Muscle of leg (tissue), 11 donors: ENCODE results near the gene OPTC. TPM values are rescaled to one million over a fixed set of nuclear protein-coding genes. Genes with fewer than 3 reads are reported as not detected.

Experiments
- DNase-seq: peaks from one replicate; pipeline ENCODE4 v3.0.0; 2013
- H3K27ac ChIP-seq: one replicate; pipeline ENCODE4 v1.5.1; 2013; ENCODE audit warnings: mild to moderate bottlenecking, low read length, control low read depth
- H3K27me3 ChIP-seq: one replicate; pipeline ENCODE4 v1.6.1; 2013; ENCODE audit warnings: low read length; ENCODE audit not compliant: control insufficient read depth, insufficient read depth
- H3K36me3 ChIP-seq: one replicate; pipeline ENCODE4 v1.6.1; 2013; ENCODE audit warnings: low read length; ENCODE audit not compliant: control insufficient read depth, insufficient read depth
- H3K4me1 ChIP-seq: one replicate; pipeline ENCODE4 v1.6.1; 2013; ENCODE audit warnings: low read length; ENCODE audit not compliant: control insufficient read depth, insufficient read depth
- H3K4me3 ChIP-seq: one replicate; pipeline ENCODE4 v1.5.1; 2013; ENCODE audit warnings: low read length, control low read depth
- H3K9me3 ChIP-seq: replicated peaks from 2 replicates; pipeline ENCODE4 v1.6.1; 2013; ENCODE audit warnings: low read depth, low read length; ENCODE audit not compliant: control insufficient read depth
- WGBS: methylation state at CpG from one replicate; pipeline ENCODE4 v1.1.5; 2013; ENCODE audit warnings: missing lambda C conversion rate; ENCODE audit not compliant: insufficient coverage; 5-methylcytosine and 5-hydroxymethylcytosine counted together
- polyA plus RNA-seq, 8 donors: library from polyadenylated mRNA; unstranded; fragments of 120-200 nt; gene quantifications; one replicate each; pipeline versions ENCODE4 v1.2.1 to v1.2.3, GENCODE V29; 2013; ENCODE audit warnings: inconsistent platforms in 1 of 8, low replicate concordance in 1 of 8; ENCODE audit not compliant: insufficient read length in 8 of 8, insufficient read depth in 1 of 8
- total RNA-seq: library from RNA; stranded (reverse); fragments of 120-200 nt; gene quantifications from one replicate; pipeline ENCODE4 v1.2.4, GENCODE V29; 2013

The OPTC gene
- total and polyA plus RNA-seq, 9 donors, result not detected

- peak; percentile 71 for DNase-seq
- Histone ChIP-seq H3K4me3 (no peak overlapping the region), H3K9me3 (no peaks in the 10 kb centered on the region), H3K36me3 (no peaks in the 10 kb centered on the region), H3K27ac (peak overlapping the region; percentile 80), H3K4me1 (peaks cover 36% of the 10 kb centered on the region), H3K27me3 (no peaks in the 10 kb centered on the region)
- WGBS, result 46% methylated on average over 4 of the region's 8 CpGs
Observed at GRCh38 chr1:203555076-203555475, 61.1 kb downstream of the OPTC start.

- no peaks in the 10 kb centered on the region for H3K9me3 ChIP-seq
- DNase-seq, result no peak
- H3K4me3 ChIP-seq, result no peak overlapping the region
- peaks cover 36% of the 10 kb centered on the region for H3K4me1 ChIP-seq
- no peaks in the 10 kb centered on the region for H3K27me3 ChIP-seq
- peak overlapping the region; percentile 80 for H3K27ac ChIP-seq
- H3K36me3 ChIP-seq, result no peaks in the 10 kb centered on the region
- WGBS, result 32% methylated on average over 5 of the region's 7 CpGs
Observed at GRCh38 chr1:203555511-203556046, 61.6 kb downstream of the OPTC start.

- 29% methylated on average over 14 of the region's 16 CpGs for WGBS
- H3K4me1 ChIP-seq, result peaks cover 36% of the 10 kb centered on the region
Observed at GRCh38 chr1:203556047-203556851, 62.3 kb downstream of the OPTC start.

GRCh38 chr1:203557390-203557789, 63.4 kb downstream of the OPTC start:
- DNase-seq, result peak; percentile 85
- WGBS, result 48% methylated on average over 7 of the region's 7 CpGs
- H3K4me3 ChIP-seq, result no peak overlapping the region

More at GRCh38 chr1:203556047-203556851, 62.3 kb downstream of the OPTC start:
- Histone ChIP-seq H3K27me3 (no peaks in the 10 kb centered on the region), H3K9me3 (no peaks in the 10 kb centered on the region), H3K4me3 (no peak overlapping the region), H3K36me3 (no peaks in the 10 kb centered on the region), H3K27ac (peak overlapping the region; percentile 80)
- peak; percentile 92 for DNase-seq

GRCh38 chr1:203558064-203558760, 64.3 kb downstream of the OPTC start:
- DNase-seq, result peak; percentile 77
- Histone ChIP-seq H3K9me3 (no peaks in the 10 kb centered on the region), H3K36me3 (no peaks in the 10 kb centered on the region), H3K27ac (peak overlapping the region; percentile 80), H3K27me3 (no peaks in the 10 kb centered on the region), H3K4me1 (peaks cover 36% of the 10 kb centered on the region), H3K4me3 (no peak overlapping the region)
- 0% methylated on average over 1 of the region's 5 CpGs for WGBS

More at GRCh38 chr1:203557390-203557789, 63.4 kb downstream of the OPTC start:
- peaks cover 36% of the 10 kb centered on the region for H3K4me1 ChIP-seq
- H3K36me3 ChIP-seq, result no peaks in the 10 kb centered on the region
- H3K27me3 ChIP-seq, result no peaks in the 10 kb centered on the region
- H3K9me3 ChIP-seq, result no peaks in the 10 kb centered on the region
- peak overlapping the region; percentile 80 for H3K27ac ChIP-seq

Other genes with a start within 250 kb of the OPTC start
- 60.3 TPM for gene BTG2, start 188.6 kb upstream of the OPTC start, total RNA-seq
- gene BTG2, start 188.6 kb upstream of the OPTC start, polyA plus RNA-seq, result 100 to 1,000 TPM in 3 of 8 donors, 10 to 100 TPM in 5; 61.1 to 133 (median 96.3) TPM
- gene FMOD, start 143.0 kb upstream of the OPTC start, total RNA-seq, result 258 TPM
- 100 to 1,000 TPM in 4 of 8 donors, 10 to 100 TPM in 4; 55.0 to 493 (median 124) TPM for gene FMOD, start 143.0 kb upstream of the OPTC start, polyA plus RNA-seq
- 1.5 TPM for gene PRELP, start 18.3 kb upstream of the OPTC start, total RNA-seq
- 1 to 10 TPM in 6 of 8 donors, under 1 TPM in 2; 0.82 to 9.3 (median 3.2) TPM for gene PRELP, start 18.3 kb upstream of the OPTC start, polyA plus RNA-seq
- 57.1 TPM for gene ATP2B4, start 132.7 kb downstream of the OPTC start, total RNA-seq
- 100 to 1,000 TPM in 1 of 8 donors, 10 to 100 TPM in 7; 70.6 to 104 (median 80.8) TPM for gene ATP2B4, start 132.7 kb downstream of the OPTC start, polyA plus RNA-seq